GM18526 (cell line): ENCODE data around the gene MYPOP.

Source experiments
- POLR2A ChIP-seq: IDR thresholded peaks from 3 replicates; pipeline ENCODE4 v1.6.1; 2011; ENCODE audit not compliant: insufficient read length; ENCODE audit errors: extremely low read depth

Gene MYPOP

DNA sequence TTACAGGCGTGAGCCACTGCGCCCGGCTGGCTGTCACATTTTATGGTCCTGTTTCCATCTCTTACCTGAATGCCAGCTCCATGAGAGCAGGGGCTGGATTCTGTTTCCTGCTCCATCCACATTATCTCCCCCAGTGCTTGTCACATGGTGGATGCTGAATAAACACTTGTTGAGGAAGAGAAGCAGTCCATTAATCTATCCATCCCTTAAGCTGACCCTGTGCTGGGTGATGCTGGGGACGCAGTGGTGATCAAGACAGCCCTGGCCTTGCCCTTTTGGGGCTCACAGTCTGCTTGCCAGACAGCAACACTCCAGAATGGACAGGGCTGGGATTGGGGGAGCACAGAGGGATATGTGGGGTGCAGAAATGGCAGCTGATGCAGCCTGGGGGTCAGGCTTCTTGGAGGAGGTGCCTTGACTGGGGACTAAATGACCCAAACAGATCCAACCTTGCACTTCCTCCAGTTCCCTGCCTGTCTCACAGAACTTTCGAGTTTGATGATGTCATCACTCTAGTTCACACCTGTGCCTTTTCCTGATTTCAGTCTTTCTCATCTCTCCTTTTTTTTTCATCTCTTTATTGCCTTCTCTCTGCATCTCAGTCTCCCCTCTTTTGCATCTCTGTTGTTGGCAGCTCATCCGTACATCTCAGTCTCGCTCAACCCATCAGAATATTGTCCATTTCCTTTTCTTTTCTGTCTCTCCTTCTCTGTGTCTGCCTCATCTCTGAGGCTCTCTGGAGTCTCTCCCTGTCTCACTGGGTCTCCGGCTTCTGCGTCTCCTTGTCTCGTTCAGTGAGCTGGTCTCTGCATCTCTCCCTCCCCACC, 21.1 kb downstream of the MYPOP start:
- TF ChIP-seq POLR2A, result no peak

DNA sequence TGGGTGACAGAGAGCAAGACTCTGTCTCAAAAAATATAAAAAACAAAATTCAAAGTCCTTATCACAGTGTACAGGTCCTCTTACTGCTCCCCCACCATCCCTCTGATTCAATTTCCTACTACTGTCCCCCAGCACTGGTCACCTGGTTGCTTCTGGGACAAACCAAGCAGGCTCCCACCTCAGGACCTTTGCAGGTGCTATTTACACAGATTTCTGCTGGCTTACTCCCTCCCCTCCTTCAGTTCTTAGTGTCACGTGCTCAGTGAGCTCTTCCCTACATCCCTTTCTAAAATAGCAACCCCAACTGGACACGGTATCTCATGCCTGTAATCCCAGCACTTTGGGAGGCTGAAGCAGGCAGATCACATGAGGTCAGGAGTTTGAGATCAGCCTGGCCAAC, 22.4 kb downstream of the MYPOP start:
- TF ChIP-seq POLR2A, result no peak

DNA sequence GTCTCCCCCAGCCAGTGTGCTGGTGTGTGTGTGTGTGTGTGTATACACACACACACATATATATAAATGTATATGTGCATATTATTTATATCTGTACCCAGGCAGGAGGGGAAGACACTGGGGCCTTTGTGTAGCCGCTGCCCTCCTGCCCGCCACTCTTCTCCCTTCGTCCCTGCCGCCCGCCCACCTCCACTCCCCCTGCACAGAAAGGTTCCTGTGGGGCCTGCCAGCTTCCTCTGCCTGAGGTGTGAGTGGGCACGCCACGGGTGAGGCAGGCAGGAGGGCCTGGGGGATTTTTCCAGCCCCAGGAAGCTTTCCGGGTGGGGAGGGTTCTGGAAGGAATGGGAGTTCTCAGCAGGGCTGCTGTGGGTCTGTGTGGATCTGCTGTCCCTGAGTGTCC, 23.4 kb downstream of the MYPOP start:
- TF ChIP-seq POLR2A, result no peak

DNA sequence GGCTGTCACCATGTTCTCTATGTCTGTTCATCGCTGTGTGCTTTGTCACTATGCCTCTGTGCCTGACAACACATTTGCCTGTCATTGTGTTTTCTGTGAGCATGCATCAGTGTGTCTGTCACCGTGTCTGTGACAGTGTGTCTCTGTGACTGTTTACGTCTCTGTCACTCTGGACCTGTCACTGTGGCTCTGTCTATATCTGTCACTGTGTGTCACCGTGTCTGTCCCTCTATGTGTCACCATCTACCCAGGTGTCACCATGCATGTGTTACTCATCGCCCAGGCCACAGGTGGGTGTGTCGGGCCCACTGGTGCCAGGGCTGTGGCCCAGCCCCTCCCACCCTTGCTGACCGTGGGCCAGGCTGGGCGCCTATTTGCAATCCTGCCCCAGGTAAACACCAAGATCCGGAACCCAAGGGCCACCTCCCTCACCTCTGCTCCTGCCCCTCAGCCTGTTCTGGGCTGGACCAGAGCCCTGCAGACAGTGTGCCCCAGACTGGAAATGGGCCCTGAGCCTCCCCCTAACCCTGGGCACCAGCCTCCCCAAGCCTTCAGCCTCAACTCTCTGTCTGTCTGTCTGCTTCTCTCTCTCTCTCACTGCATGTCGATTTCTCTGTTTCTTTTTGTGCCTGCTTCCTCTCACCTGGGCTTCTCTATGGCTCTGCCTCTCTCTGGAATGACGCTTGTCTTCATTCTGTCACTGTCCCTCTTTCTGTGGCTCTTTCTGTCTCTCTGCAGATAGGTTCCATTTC, 24.2 kb downstream of the MYPOP start:
- TF ChIP-seq POLR2A, result no peak

DNA sequence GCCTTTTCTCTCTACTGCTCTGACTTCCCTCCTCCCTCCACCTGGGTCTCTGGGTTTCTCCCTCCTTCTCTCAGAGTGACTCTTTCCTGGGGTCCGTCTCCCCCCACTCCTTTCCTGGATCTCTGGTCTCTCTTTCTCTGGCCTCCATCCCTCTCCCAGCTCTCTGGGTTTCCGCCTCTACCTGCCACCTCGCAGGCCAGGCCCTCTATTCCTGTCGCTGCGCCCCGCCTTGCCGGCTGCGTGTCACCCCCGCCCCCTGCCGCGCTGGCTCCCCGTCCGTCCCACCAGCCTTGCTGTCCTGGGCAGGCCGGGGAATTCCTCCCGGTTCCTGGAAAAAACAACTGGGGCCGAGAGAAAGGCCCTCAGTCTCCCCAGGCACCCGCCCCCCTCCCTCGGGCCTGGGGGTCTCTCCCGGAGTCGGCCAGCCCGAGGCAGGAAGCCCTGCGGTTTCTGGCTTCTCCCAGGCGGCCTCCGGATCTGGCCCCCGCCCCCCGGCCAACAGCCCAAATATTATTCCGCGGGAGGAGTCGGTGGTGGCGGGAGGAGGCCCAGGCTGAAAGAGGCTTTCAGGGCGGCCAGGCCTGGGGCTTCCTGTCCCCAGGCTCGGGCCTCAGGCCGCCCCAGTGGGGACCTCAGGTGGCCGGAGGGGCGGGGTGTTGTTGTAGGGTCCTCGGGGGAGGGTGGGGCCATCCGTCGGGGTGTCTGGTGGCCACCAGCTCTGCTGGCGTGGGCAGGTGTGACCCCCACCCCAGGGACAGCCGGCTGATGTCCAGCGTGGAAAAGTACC, 25.8 kb downstream of the MYPOP start:
- no peak for TF ChIP-seq POLR2A

DNA sequence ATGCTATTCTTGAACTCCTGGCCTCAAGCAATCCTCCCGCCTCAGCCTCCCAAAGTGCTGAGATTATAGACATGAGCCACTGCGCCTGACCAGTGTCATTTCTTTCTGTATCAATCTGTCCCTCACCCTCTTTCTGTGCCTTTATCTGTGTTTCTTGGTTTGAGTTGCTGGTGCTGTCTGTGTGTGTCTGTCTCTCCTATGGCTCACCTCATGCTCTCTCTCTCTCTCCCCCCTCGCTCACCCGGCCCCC, 26.3 kb downstream of the MYPOP start:
- no peak for TF ChIP-seq POLR2A

DNA sequence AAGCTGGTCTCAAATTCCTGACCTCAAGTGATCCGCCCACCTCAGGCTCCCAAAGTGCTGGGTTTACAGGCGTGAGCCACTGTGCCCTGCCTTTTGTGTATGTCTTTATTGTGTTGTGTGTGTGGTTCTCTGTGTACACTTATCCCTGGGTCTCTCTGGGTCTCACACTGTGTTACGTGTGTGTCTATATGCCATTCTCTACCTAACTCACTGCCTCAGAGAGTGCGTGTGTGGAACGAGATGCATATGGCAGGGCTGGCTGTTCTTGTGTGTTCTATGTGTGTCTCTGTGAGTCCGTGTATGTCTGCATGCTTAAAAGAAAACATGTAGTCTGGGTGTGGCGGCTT, 27.8 kb downstream of the MYPOP start:
- no peak for TF ChIP-seq POLR2A

DNA sequence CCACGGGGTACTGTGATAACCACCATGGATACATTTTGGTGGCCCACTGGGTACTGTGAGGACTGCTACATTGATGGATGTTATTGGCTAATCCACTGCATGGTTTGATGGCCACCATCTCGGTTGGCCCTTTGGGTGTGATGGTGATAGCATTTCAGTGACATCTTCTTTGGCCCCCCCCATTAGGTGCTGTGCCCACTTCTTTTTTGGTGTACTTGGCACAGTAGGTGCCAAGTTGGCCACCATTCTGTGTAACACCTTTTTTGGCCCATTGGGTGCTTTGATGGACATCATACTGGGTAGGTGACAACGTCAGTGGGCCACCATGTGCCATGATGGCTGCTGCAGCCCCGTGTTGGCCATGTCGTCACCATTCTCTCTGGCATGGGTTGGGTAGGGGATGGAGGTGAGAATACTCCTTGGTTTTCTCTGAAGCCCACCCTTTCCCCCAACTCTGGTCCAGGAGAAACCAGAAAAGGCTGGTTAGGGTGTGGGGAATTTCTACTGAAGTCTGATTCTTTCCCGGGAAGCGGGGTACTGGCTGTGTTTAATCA, 29.1 kb downstream of the MYPOP start:
- no peak for TF ChIP-seq POLR2A

DNA sequence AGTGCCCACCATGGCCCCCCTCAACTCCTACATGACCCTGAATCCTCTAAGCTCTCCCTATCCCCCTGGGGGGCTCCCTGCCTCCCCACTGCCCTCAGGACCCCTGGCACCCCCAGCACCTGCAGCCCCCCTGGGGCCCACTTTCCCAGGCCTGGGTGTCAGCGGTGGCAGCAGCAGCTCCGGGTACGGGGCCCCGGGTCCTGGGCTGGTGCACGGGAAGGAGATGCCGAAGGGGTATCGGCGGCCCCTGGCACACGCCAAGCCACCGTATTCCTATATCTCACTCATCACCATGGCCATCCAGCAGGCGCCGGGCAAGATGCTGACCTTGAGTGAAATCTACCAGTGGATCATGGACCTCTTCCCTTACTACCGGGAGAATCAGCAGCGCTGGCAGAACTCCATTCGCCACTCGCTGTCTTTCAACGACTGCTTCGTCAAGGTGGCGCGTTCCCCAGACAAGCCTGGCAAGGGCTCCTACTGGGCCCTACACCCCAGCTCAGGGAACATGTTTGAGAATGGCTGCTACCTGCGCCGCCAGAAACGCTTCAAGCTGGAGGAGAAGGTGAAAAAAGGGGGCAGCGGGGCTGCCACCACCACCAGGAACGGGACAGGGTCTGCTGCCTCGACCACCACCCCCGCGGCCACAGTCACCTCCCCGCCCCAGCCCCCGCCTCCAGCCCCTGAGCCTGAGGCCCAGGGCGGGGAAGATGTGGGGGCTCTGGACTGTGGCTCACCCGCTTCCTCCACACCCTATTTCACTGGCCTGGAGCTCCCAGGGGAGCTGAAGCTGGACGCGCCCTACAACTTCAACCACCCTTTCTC, 30.1 kb downstream of the MYPOP start:
- no peak for TF ChIP-seq POLR2A

DNA sequence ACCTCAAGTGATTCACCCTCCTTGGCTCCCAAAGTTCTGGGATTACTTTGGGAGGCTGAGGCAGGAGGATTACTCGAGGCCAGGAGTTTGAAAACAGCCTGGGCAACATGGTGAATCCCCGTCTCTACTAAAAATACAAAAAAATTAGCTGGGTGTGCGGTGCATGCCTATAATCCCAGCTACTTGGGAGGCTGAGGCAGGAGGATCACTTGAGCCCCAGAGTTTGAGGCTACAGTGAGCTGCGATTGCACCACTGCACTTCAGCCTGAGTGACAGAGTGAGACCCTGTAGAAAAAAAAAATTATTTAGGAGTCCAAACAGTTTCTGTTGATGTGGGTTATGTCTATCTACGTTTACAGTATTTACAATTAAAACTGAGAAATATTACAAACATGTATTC, 31.6 kb downstream of the MYPOP start:
- TF ChIP-seq POLR2A, result no peak

DNA sequence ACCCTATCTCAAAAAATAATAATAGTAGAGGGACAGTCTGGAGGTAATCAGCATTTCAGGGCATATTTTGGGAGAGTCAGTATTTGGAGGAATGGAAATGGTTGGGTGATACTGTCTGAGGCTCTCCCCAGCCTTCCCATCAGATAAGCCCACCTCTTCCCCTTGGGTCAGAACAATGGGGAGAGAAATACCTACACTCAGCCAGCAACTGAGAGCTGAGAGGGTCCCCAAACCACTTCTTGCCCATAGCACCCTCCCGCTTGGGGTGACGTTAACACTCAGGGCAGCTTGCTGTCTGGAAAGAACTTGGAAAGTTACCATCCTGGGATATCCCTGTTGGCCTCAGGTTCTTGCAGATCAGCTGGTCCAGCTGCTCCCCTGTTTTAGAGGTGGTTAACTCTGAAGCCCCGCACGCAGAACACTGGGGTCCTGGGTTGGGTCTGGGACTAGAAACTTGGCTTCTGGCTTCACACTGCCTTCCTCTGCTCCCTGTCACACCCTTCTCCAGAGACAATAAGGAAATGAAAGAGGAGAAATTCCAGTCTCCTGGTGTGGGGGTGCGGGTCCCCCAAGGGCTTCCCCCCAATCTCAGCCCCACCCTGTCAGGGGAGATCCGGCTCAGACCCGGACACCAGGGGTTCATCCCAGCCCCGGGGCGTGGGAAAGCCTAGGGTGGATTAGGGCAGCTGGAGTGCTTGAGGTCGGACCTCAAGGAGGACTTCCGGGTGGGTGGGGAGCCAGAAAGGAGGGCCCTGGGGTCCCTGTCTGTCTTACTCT, 35.8 kb downstream of the MYPOP start:
- no peak for TF ChIP-seq POLR2A

DNA sequence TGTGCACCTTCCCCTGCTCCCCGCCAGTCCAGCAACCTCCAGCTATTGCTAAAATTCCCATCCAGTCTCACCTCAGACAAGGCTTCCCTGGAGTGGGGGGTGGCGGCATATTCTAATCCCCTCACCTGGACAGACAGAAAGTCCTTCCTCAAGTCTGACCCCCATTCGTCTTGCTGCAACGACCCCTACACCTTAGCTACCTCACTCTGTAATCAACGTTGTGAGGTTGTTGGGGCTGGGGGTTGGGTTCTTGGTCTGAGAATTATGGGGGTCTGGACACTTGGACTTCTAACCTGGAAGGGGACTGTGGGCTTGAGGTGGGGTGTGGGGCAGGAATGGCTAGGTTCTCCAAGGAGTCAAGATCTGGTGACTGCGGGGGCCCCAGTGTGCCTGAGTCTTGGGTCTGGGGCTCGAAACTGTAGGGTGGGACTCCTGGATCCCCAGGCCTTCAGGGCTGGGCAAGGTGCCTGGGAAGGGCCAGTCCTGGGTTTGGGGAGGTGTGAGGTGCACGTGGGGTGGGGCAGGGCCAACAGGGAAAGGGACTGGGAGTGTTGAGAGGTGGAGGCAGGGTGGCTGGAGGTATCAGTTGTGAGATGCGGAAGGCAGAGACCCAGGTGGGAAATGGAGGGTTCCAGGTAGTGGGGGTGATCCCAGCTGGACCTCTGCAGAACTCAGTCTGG, 37.0 kb downstream of the MYPOP start:
- no peak for TF ChIP-seq POLR2A

DNA sequence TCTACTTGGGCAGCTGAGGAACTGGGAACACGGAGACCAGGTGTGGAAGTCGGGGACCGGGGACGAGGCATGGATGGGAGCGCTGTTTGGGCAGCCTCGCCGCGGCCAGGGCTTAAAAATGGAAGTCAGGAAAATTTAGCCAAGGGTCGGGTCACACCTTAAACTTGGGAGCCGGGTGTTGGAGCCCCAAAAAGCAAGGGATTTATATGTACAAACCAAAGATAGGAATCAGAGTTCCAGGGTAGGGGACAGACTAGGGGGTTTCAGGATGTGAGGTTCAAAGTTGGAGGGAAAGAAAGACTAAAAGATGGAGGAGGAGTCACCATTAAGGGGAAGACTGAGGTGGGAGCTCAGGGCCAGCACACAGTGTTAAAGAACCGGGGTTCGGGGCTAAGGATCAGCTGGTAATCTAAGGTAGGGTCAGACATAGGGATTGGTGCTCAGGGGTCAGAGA, 37.8 kb downstream of the MYPOP start:
- TF ChIP-seq POLR2A, result no peak

DNA sequence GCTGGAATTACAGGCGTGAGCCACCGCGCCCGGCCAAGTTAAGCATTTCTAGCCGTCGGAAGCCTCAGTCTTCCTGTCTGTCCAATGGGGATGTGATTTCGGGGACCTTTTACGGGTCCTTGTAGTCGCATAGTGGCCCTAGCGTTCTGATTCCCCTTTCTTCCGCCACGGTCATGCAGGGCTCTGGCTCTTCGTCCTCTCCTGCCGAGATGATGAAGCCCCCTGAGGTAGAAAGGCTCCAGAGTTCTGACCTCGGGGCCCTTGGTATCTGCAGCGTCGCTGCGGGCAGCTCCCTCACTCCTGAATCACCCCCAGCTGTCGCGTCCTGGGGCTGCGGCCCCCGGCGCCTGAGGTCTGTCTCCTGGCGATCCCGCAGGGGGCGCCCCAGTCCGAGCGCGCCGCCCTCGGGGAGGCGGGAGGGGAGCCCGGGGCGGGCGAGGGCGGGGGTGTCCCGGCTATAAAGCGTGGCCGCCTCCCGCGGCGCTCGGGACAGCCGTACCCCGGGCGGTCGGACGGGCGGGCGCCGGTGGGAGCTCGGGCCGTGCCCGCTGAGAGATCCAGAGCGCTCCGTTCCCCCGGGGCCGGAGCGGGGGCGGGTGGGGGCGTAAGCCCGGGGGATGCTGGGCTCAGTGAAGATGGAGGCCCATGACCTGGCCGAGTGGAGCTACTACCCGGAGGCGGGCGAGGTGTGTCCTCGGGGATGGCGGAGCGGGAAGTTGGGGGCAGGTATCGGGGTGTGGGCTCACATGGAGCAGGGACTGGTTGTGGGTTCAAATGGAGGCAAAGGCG, 38.4 kb downstream of the MYPOP start, which contains the start of gene FOXA3:
Gene FOXA3, plus strand, starts transcription at position 487 of the 789 bp plus-strand sequence. Its CDS starts 131 bp downstream, at position 618.
- no peak for TF ChIP-seq POLR2A
